SW480 (cell line): ENCODE data around the gene HOXB3.

ENCODE experiments used
- DNase-seq: peaks from one replicate; pipeline ENCODE4 v3.0.0-alpha.2; 2016; ENCODE audit warnings: low spot score

Gene HOXB3

DNA sequence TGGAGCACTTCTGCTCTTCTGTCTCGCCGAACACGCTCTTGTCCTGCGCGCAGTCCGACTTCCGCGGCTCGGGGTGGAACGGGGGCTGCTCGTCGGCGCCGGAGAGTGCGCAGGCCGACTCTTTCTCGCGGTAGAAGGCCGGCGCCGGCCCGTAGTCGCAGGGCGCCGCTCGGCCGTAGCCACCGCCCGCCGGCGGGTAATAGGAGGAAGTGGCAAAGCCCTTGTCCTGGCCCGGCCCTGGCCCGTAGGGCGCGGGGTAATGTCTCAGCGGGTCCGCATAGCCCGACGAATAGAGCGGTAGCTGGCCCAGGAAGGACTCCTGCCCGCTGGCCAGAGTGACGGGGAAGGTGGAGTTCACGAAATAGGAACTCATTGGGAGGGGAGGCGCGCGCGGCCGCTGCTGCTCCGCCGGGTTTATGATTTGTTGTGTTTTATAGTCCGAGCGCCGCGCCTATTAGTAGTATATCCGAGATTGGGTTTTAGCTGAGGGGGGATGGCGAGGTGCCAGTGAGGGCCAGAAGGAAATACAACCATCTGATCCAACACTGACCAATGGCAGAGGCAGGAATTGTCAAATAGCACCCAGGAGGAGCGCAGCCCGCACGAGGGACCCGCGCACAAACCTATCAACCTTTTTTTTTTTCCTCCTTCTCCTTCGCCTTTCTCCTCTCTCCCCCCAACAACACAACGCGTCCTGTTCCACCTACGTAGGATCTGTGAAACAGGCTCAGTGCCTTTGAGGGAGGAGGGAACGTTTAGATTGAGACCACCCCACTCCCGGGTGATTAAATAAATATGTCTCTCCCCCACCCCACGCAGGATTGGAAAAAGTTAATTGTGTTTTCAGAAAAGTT, 8.0 kb upstream of the HOXB3 start:
- peak; percentile 82 for DNase-seq

- DNase-seq = no peak
Measured at GRCh38 chr17:48597528-48597777, 7.4 kb upstream of the HOXB3 start.

DNA sequence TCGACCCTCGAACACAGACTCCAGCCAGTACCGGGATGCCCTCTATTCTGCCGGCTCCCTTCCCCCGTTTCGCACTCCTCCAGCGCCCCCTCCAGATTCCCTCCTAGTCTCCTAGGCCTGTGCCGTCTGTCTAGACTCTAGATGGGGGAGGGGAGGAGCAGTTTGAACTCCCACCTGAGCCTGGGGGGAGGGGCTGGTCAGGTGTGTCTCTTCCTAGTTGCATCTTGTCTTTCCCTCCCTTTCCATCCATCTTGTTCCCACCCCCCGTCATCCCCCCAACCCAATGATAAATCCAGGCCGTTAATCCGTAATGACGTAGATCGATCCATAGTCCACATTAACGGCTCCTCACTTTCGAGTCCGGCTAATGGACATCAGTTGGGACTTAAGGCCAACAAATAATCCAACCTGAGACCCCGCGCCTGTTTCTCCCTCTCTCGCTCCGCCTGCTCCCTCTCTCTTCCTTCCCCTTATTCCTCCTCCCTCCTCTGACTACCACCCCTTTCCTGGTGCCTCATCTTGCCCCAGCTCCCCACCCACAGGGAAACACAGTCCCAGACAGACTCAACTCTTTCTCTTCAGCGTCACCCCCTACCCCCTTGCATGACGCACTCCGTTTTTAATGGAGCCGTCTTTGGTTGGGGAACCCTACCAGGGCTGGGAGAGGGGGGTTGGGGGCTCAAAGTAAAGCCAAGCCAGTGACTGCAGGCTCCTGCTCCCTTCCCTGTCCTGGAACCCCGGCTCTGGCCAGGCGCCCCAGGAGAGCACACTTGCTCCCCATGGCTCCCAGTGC, 6.9 kb upstream of the HOXB3 start:
- peak; percentile 72 for DNase-seq

- DNase-seq = peak; percentile 66
Measured at GRCh38 chr17:48596000-48596734, 6.1 kb upstream of the HOXB3 start.

DNA sequence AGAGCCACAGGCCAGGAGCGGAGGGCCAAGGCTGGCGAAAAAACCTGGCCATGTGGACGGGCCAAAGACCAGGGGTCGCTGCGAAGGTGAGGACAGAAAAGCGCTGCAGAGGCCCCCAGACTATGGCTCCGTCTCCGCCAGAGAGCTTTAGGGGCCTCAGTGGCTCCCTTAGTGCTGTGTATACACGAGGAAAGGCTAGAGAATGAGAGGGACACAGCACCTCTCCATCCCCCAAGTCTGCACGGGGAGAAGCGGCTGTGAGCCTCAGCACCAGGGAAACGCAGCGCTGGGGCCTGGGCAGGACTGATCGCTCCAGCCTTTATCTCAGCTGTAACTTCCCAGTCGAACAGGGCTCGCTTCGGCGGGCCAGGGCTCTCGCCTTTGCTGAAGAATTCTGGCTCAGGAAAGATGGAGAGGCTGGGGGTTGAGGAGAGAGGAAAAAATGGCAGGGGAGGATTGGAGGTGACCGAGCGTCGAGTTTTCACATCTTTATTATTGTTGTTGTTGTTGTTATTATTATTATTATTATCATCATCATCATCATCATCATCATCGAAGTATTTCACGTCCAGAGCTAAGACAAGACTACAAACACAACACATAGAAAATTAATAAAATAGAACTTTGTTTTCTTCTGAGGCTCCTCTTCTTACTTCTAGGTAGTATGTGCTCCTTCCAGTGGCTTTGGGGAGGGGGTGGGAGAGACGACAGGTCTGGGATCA, 5.4 kb upstream of the HOXB3 start:
- no peak for DNase-seq

DNA sequence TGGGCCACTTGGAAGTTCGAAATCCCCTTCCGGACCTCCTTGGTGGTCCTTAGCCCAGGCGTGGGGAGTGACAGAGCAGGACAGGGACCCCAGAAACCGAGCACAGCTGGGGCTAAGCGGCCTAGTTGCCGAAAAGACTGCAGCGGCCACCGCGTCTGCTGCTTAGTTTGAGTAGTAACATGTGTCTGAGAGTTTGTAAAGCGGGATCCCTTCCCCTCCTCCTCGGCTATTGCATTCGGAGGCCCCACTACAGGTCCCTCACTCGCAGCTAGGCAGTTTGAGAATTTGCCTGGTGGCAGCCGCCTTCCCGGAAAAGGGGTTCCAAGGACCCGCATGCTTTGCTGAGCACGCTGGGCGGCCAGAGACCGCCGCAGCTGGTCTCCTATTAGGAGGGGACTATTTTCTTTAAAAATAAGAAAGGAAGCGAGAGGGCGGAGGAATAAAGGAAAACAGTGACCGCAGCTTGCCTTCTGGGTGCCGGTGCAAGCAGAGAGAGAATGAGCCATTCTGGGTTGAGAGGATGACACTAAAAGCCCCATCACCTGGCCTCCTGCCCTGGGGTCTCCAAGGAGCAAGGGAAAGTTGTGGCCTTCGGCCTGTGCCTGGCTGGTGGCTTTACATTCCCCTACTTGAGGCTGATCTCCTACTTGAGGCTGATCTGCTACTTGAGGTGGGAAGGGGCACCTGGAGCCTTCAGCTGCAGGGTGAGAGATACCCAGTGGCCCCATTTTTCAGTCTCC, 4.7 kb upstream of the HOXB3 start:
- no peak for DNase-seq

GRCh38 chr17:48593840-48594537, 3.9 kb upstream of the HOXB3 start:
- DNase-seq = peak; percentile 94

GRCh38 chr17:48593126-48593829, 3.2 kb upstream of the HOXB3 start, which contains the start of gene HOXB5:
Gene HOXB5 (minus strand): TSS chr17:48593779. CDS start chr17:48593682, 97 bp downstream.
- DNase-seq = no peak

DNA sequence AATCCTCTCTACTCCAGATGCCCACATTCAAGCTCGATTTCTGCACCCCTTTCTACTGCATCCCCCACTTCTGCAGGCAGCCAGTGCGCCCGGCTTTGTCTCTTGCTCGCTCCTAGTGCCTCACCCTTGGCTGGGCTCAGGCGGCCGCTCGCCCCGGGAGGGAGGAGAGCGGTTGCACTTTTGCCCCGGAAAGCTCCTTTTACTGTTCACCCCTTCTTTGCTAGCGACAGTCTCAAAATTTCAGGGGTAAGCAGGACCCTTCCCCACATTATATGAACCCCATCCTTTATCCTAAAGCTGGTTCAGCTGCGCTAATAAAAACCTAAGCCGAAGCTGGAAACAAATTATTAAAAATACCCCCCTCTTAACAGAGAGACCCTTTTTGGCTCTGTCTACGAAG, 2.5 kb upstream of the HOXB3 start:
- no peak for DNase-seq

- peak; percentile 56 for DNase-seq
Measured at GRCh38 chr17:48592057-48592514, 2.0 kb upstream of the HOXB3 start.

DNA sequence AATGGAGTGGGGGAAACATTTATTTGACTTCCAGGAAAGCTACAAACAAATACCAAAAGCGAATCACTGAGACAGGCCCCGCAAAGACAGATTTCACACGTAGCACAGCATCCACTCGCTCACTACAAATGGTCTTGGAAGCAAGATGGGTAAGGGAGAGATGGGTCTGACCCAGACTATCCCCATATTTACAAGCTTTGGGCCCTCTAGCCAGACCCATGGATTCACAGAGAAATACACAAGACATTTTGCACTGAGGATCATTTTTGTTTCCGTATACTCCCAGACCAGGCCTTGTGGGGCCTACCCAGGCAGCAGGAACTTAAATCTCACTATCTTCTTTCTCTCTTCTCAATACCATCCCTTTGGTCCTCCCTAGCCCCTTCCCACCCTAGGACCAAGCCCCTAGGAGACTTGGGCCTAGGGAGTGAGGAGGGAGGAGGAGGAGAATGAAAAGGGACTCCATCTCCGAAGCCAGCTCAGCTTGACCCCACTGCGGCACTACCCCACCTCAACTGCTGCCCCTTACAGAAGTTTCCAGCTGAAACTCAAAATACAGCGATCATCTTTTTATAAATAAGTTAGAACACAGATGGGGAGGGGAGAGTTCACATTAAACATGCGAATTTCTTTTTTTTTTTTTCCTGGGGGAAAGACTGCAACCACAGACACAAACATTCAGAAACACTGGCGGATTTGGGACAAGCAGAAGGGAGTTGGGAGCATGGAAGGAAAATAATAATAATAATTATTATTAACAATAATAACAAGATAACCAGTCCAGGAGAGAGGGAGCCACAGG, 1.4 kb upstream of the HOXB3 start:
- DNase-seq = peak; percentile 22

- DNase-seq = peak; percentile 30
Measured at GRCh38 chr17:48590607-48591161, 643 bp upstream of the HOXB3 start.

GRCh38 chr17:48589060-48589830, 796 bp downstream of the HOXB3 start:
- DNase-seq = peak; percentile 29

GRCh38 chr17:48588528-48588927, 1.5 kb downstream of the HOXB3 start:
- peak; percentile 34 for DNase-seq

DNA sequence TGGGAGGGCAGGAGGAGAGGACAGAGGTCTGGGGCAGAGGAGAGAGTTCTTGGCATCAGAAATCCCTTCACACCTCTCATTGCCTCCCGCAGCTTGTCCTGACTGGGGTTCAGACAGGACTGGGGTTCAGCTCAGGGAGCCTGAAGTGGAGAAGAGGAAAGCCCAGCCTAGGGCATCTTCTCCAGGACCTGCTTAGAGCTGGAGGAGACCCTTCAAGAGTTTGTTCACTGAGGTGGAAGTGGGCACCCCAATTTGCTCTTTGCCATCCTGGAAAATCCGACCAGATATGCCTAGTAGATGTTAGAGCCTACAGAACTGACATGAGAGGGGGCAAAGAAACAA, 2.0 kb downstream of the HOXB3 start:
- no peak for DNase-seq

DNA sequence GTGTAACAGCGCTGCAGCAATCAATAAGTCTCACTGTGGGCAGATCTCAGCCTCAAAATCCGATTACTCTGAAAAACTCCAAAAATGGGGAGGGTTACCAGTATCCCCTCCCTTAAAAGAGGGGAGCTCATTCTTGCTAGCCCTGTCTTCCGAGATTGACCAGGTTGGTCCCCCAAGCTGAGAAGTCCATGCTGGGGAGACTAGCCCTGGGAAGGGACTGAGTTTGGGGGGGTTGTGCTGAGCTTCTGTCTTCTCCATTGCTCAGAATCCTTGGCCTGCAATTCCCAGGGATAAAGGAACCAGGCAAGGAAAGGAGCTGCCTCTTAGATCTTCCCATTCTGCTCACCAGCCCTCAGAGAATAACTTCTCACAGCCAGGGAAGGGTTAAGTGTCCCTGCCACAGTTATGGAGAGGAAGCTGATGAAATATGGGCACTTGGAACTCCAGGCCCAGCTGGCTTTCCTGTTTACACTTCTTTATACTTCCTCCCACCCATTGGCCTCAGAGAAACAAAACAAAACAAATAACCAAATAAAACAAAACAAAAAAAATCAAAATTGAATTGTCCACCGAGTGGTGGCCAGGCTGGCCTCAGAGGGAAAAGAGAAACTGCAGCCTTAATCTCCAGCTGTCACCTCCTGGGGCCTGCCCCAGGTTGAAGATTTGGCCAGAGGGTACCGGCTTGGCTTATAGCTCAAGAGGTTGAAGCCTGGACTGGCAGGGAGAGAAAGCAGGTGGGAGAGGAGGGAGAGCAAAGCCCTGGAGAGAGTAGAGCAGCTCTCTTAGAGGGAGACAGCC, 2.6 kb downstream of the HOXB3 start:
- DNase-seq = peak; percentile 79
